Measurements from ENCODE around the gene ENG.

DNA sequence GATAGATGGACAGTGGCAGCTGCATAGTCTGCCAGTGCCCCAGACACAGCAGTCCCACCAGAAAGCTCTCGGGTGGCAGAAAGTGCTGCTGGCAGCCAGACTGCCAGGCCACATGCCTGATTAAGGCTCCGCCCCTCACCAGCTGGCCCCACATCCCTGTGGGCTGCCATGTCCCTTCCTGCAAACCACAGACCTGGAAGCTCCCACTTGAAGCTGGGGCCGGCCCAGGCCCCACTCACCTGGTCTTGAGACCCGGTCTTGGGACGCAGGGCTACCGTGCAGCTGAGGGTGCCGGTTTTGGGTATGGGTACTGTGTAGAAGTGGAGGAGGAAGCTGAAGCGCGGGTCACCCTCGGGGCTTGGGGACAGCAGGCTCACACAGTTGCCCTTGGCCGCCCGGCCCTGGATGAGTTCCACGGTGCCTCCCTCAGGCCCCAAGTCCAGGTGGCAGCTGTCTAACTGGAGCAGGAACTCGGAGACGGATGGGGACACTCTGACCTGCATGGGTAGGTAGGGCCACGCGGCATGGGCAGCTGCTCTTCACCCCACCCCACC, 36.5 kb downstream of the ENG start:
- TF ChIP-seq POLR2A (IDR thresholded peaks at IDR 0.05): no peak
- TF ChIP-seq CTCF (IDR thresholded peaks at IDR 0.05): no peak

Data from esophagus squamous epithelium (tissue), 4 donors.